ENCODE data around the gene DIPK1A.

DIPK1A gene

GRCh38 chr1:92887465-92887864, 73.8 kb downstream of the DIPK1A start:
- no peak overlapping the region for H3K4me3 ChIP-seq (ENCODE audit: low read length)
- no peak for TF ChIP-seq CTCF (conservative IDR thresholded peaks at IDR 0.05; ENCODE audit: low read depth, low read length)
- DNase-seq (ENCODE audit: low read depth), result no peak

- H3K4me3 ChIP-seq (ENCODE audit: low read length), result no peak overlapping the region
- TF ChIP-seq CTCF (conservative IDR thresholded peaks at IDR 0.05; ENCODE audit: low read depth, low read length), result no peak
- no peak for DNase-seq (ENCODE audit: low read depth)
These were observed 74.3 kb downstream of the DIPK1A start for GRCh38 chr1:92886886-92887419.

GRCh38 chr1:92884195-92884594, 77.1 kb downstream of the DIPK1A start:
- H3K4me3 ChIP-seq (ENCODE audit: low read length), result no peak overlapping the region
- TF ChIP-seq CTCF (conservative IDR thresholded peaks at IDR 0.05; ENCODE audit: low read depth, low read length), result no peak
- DNase-seq (ENCODE audit: low read depth), result no peak

GRCh38 chr1:92883297-92883696, 78.0 kb downstream of the DIPK1A start:
- no peak for TF ChIP-seq CTCF (conservative IDR thresholded peaks at IDR 0.05; ENCODE audit: low read depth, low read length)
- no peak overlapping the region for H3K4me3 ChIP-seq (ENCODE audit: low read length)
- DNase-seq (ENCODE audit: low read depth), result no peak

GRCh38 chr1:92882819-92883218, 78.4 kb downstream of the DIPK1A start:
- H3K4me3 ChIP-seq (ENCODE audit: low read length), result no peak overlapping the region
- peak; percentile 48 for DNase-seq (ENCODE audit: low read depth)
- TF ChIP-seq CTCF (conservative IDR thresholded peaks at IDR 0.05; ENCODE audit: low read depth, low read length), result no peak

- no peak for DNase-seq (ENCODE audit: low read depth)
- H3K4me3 ChIP-seq (ENCODE audit: low read length), result no peak overlapping the region
- TF ChIP-seq CTCF (conservative IDR thresholded peaks at IDR 0.05; ENCODE audit: low read depth, low read length), result no peak
These were observed 79.9 kb downstream of the DIPK1A start for GRCh38 chr1:92881391-92881790.

GRCh38 chr1:92879316-92879968, 81.8 kb downstream of the DIPK1A start:
- no peak for TF ChIP-seq CTCF (conservative IDR thresholded peaks at IDR 0.05; ENCODE audit: low read depth, low read length)
- H3K4me3 ChIP-seq (ENCODE audit: low read length), result no peak overlapping the region
- DNase-seq (ENCODE audit: low read depth), result no peak

Data from retinal pigment epithelial cell (primary cell).